Left lung (tissue), 10 donors: Measurements from ENCODE around the gene CPN2. TPM values are rescaled to one million over a fixed set of nuclear protein-coding genes. Genes with fewer than 3 reads are reported as not detected.

Source experiments
- ATAC-seq: fragments of 200-7000 bp; cut with Tn5 transposase; one replicate; pipeline ENCODE4 v1.9.1; 2020; ENCODE audit warnings: moderate library complexity
- DNase-seq, 4 donors: peaks; one replicate each; pipeline ENCODE4 v3.0.0-alpha.2; 2013 to 2020
- H3K27ac ChIP-seq, 2 donors: fragments of 200-600 bp; sonication (generic) in 1 of 2; one replicate each; pipeline versions ENCODE4 v1.5.0 to v1.8.0; 2020 to 2021
- H3K27me3 ChIP-seq, 2 donors: fragments of 200-600 bp; sonication (generic) in 1 of 2; one replicate each; pipeline versions ENCODE4 v1.5.0 to v1.8.0; 2020 to 2021
- H3K36me3 ChIP-seq, 2 donors: fragments of 200-600 bp; sonication (generic) in 1 of 2; one replicate each; pipeline versions ENCODE4 v1.5.0 to v1.8.0; 2020 to 2021
- H3K4me1 ChIP-seq, 2 donors: fragments of 200-600 bp; one replicate each; pipeline ENCODE4 v1.8.0; 2021
- H3K4me3 ChIP-seq, 2 donors: fragments of 200-600 bp; sonication (generic) in 1 of 2; one replicate each; pipeline versions ENCODE4 v1.5.0 to v1.8.0; 2020 to 2021; ENCODE audit warnings: mild to moderate bottlenecking in 1 of 2
- H3K9me3 ChIP-seq, 2 donors: fragments of 200-600 bp; sonication (generic) in 1 of 2; one replicate each; pipeline versions ENCODE4 v1.5.0 to v1.8.0; 2020 to 2021
- intact Hi-C, 2 donors: fragments of 100-400 bp; cut with DNase I; formaldehyde crosslinking; loops; one replicate each; pipeline versions ENCODE4 v1.11.2 to v1.14.2; 2022
- polyA plus RNA-seq, 6 donors: library from polyadenylated mRNA; unstranded; fragments of 120-200 nt; gene quantifications; one replicate each; pipeline ENCODE4 v1.2.1, GENCODE V29; 2013; ENCODE audit not compliant: insufficient read length in 6 of 6
- total RNA-seq, 2 donors: library from RNA; stranded (reverse); fragmentation: NEBNext Ultra II Directional; extraction: Animal tissue kit (Norgen Biotek cat#: 25700); gene quantifications; one replicate each; pipeline ENCODE4 v1.2.1, GENCODE V29; 2021
- TF ChIP-seq, protein P1 (sequence below), 2 donors: fragments of 200-600 bp; sonication (generic) in 1 of 2; IDR thresholded peaks; one replicate each; pipeline versions ENCODE4 v1.5.0 to v1.8.0; 2021; ENCODE audit warnings: antibody characterized with exemption in 2 of 2
- donor health status: DM: no; HTN: yes; CAD: no.
- donor health status: DM: no; HTN: no; CAD: no.

Gene CPN2
- total and polyA plus RNA-seq, 8 donors = not detected

GRCh38 chr3:194360568-194360967 lies 9.4 kb upstream of the CPN2 start:
- Histone ChIP-seq H3K4me3 (no peak overlapping the region), H3K27me3 (peaks cover 0 to 6% of the 10 kb centered on the region in 2 donors), H3K9me3 (no peaks in the 10 kb centered on the region), H3K4me1 (no peaks in the 10 kb centered on the region), H3K27ac (no peak overlapping the region), H3K36me3 (no peaks in the 10 kb centered on the region)
- intact Hi-C loops = no loop called here
- DNase-seq (no peak), ATAC-seq (no peak)
- TF ChIP-seq, protein P1, sequence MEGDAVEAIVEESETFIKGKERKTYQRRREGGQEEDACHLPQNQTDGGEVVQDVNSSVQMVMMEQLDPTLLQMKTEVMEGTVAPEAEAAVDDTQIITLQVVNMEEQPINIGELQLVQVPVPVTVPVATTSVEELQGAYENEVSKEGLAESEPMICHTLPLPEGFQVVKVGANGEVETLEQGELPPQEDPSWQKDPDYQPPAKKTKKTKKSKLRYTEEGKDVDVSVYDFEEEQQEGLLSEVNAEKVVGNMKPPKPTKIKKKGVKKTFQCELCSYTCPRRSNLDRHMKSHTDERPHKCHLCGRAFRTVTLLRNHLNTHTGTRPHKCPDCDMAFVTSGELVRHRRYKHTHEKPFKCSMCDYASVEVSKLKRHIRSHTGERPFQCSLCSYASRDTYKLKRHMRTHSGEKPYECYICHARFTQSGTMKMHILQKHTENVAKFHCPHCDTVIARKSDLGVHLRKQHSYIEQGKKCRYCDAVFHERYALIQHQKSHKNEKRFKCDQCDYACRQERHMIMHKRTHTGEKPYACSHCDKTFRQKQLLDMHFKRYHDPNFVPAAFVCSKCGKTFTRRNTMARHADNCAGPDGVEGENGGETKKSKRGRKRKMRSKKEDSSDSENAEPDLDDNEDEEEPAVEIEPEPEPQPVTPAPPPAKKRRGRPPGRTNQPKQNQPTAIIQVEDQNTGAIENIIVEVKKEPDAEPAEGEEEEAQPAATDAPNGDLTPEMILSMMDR (IDR thresholded peaks at IDR 0.05) = no peak

GRCh38 chr3:194357681-194358080 lies 6.6 kb upstream of the CPN2 start:
- TF ChIP-seq, protein P1 (IDR thresholded peaks at IDR 0.05) = no peak
- Histone ChIP-seq H3K27me3 (peaks cover 0 to 6% of the 10 kb centered on the region in 2 donors), H3K36me3 (no peaks in the 10 kb centered on the region), H3K4me1 (no peaks in the 10 kb centered on the region), H3K27ac (no peak overlapping the region), H3K4me3 (no peak overlapping the region), H3K9me3 (no peaks in the 10 kb centered on the region)
- DNase-seq = no peak
- intact Hi-C loops = no loop called here
- ATAC-seq = no peak

DNA sequence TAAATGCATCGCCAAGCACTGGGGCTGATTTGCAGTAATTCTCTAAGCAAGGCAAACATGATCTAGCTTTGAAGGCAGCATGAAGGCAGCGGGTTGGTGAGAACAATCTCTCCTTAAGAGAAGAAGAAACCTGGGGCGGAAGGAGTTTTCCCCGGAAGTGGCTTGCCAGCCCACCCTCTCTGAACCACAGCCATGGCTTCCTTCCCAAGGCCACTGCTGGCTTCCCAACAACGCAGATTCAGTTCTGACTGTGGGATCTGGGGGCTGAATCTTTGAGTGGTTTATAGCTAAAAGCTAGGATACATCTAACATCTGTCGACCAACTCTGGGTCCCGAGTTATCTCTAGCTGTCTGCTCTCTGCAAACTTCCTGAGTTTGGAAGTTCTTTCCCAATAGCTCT lies 4.3 kb upstream of the CPN2 start:
- ATAC-seq = no peak
- DNase-seq = no peak
- Histone ChIP-seq H3K27ac (no peak overlapping the region), H3K4me1 (no peaks in the 10 kb centered on the region), H3K9me3 (no peaks in the 10 kb centered on the region), H3K36me3 (no peaks in the 10 kb centered on the region), H3K4me3 (no peak overlapping the region), H3K27me3 (peaks cover 0 to 6% of the 10 kb centered on the region in 2 donors)
- intact Hi-C loops = no loop called here
- TF ChIP-seq, protein P1 (IDR thresholded peaks at IDR 0.05) = no peak

DNA sequence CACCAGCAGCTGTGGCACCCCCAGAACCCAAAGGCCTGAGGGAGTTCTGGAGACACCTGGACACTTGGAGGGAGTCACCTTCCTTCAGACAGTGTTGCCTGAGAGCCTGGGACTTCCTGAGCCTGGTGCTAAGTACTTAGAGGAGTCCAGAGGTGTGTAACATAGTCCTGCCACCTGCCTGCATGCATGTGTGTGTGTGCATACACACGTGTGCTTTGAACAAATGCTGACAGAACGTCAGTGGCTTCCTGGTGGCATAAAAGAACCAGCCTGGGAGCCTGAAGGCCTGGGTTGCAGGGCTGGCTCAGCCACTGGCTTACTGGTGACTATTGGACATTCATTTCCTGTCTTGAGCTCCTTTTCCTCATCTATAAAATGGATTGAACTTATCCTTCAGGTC lies 3.2 kb upstream of the CPN2 start:
- H3K4me3 ChIP-seq = no peak overlapping the region
- intact Hi-C loops = no loop called here
- H3K27me3 ChIP-seq = peaks cover 0 to 6% of the 10 kb centered on the region in 2 donors
- DNase-seq (no peak), ATAC-seq (no peak)
- H3K9me3 ChIP-seq = no peaks in the 10 kb centered on the region
- TF ChIP-seq, protein P1 (IDR thresholded peaks at IDR 0.05) = no peak
- no peak overlapping the region for H3K27ac ChIP-seq
- no peaks in the 10 kb centered on the region for H3K36me3 ChIP-seq
- H3K4me1 ChIP-seq = no peaks in the 10 kb centered on the region

DNA sequence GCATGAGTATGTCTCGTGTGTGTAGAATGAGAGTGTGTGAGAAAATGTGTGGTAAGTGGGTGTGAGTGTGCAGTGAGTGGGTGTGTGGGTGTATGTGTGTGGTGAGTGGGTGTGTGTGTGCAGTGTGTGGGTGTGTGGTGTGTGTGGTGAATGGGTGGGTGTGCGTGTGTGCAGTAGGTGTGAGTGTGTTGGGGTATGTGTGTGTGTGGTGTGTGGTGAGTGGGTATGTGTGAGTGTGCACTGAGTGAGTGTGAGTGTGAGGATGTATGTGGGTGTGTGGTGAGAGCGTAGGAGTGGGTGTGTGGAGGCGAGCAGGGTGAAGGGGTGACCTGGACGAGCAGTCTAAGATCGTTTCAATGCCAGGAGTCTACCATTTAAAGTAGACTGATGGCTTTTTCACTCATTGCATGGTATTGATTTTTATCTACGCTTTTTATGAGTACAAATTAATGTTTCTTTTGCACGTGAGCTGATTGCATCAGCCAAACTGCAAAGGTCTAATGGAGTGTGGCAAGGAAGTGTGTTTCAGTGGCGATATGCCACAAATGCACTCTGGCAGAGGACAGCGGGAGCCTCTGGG lies 1.6 kb upstream of the CPN2 start:
- no peaks in the 10 kb centered on the region for H3K36me3 ChIP-seq
- no peak for ATAC-seq
- TF ChIP-seq, protein P1 (IDR thresholded peaks at IDR 0.05) = no peak
- intact Hi-C loops = no loop called here
- H3K4me3 ChIP-seq = no peak overlapping the region
- no peaks in the 10 kb centered on the region for H3K9me3 ChIP-seq
- no peak overlapping the region for H3K27ac ChIP-seq
- no peaks in the 10 kb centered on the region for H3K27me3 ChIP-seq
- no peaks in the 10 kb centered on the region for H3K4me1 ChIP-seq
- no peak for DNase-seq
